K562 (cell line): Measurements from ENCODE around the gene SELENOM. TPM values are rescaled to one million over a fixed set of nuclear protein-coding genes. Genes with fewer than 3 reads are reported as not detected.

Experiments used
- ATAC-seq: fragments of 200-7000 bp; cut with Tn5 transposase; 3 replicates; pipeline ENCODE4 v1.9.1; 2020; ENCODE audit warnings: moderate library complexity
- BruUV-seq: library from RNA; stranded (reverse); fragments of 400-500 nt; replicated peaks from 2 replicates; lab custom pipeline; 2021; lab: Mats Ljungman, UMichigan
- CTCF ChIA-PET: fragments of 300-600 bp; formaldehyde crosslinking; extraction: SDS; loops from one replicate; lab custom pipeline; 2021; ENCODE audit warnings: low intra/inter-chr PET ratio; lab: Yijun Ruan, JAX
- POLR2A ChIA-PET: fragments of 300-600, 350-650 bp; sonication (Branson Sonifier 250); formaldehyde crosslinking; extraction: SDS; loops from one replicate; lab custom pipeline; 2021; ENCODE audit warnings: antibody characterized with exemption, inconsistent platforms; lab: Yijun Ruan, JAX
- DNase-seq, 4 experiments: peaks; one replicate each; pipeline versions ENCODE4 v3.0.0 to v3.0.0-alpha.2; 2011 to 2018; ENCODE audit warnings: low spot score in 3 of 4, mixed read lengths in 3 of 4; ENCODE audit errors: extremely low read depth in 1 of 4
- FAIRE-seq: peaks from 2 replicates; lab custom pipeline; 2011; peaks lifted over from hg19 to GRCh38; lab: Jason Lieb, UNC
- H2AFZ ChIP-seq: 2 replicates; pipeline ENCODE4 v1.6.0; 2011; ENCODE audit warnings: low read depth, low read length, control low read depth, inconsistent platforms
- H3K27ac ChIP-seq: fragments of 200-600 bp; 3 replicates; pipeline ENCODE4 v1.8.0; 2011; ENCODE audit warnings: low read depth, mild to moderate bottlenecking, control low read depth, inconsistent platforms, low read length, moderate library complexity, mixed read lengths; ENCODE audit errors: extremely low read depth
- H3K27me3 ChIP-seq, 2 experiments: fragments of 300-600 bp in 1 of 2; 2 replicates in 1 of 2; 3 replicates in 1 of 2; pipeline versions ENCODE4 v1.6.0 to v1.8.0; 2011; ENCODE audit warnings: inconsistent platforms in 2 of 2, low read length in 2 of 2, mild to moderate bottlenecking in 1 of 2, mixed read lengths in 1 of 2, moderate library complexity in 1 of 2; ENCODE audit not compliant: control insufficient read depth in 2 of 2, insufficient read depth in 2 of 2
- H3K36me3 ChIP-seq: fragments of 300-600 bp; 3 replicates; pipeline ENCODE4 v1.8.0; 2011; ENCODE audit warnings: mild to moderate bottlenecking, low read length, inconsistent platforms; ENCODE audit not compliant: control insufficient read depth, insufficient read depth
- H3K4me1 ChIP-seq, 2 experiments: fragments of 200-600 bp in 1 of 2; replicated peaks in 1 of 2; 2 replicates in 1 of 2; 3 replicates in 1 of 2; pipeline versions ENCODE4 v1.5.1 to v1.8.0; 2011; ENCODE audit warnings: inconsistent platforms in 2 of 2, low read length in 2 of 2, mild to moderate bottlenecking in 1 of 2, mixed read lengths in 1 of 2, moderate library complexity in 1 of 2; ENCODE audit not compliant: control insufficient read depth in 2 of 2, insufficient read depth in 2 of 2
- H3K4me2 ChIP-seq: 2 replicates; pipeline ENCODE4 v1.6.1; 2011; ENCODE audit warnings: low read length, control low read depth, inconsistent platforms, mixed read lengths; ENCODE audit not compliant: insufficient read depth
- H3K4me3 ChIP-seq: fragments of 200-600 bp; sonication (generic), shearing (Covaris generic); 2 replicates; pipeline ENCODE4 v1.5.1; 2016; ENCODE audit warnings: control low read depth, inconsistent platforms
- H3K79me2 ChIP-seq: fragments of 200-600 bp; 3 replicates; pipeline ENCODE4 v1.8.0; 2011; ENCODE audit warnings: low read length, inconsistent platforms; ENCODE audit not compliant: control insufficient read depth, insufficient read depth
- H3K9ac ChIP-seq, 2 experiments: 2 replicates each; pipeline versions ENCODE4 v1.6.0 to v1.6.1; 2011; ENCODE audit warnings: low read depth in 2 of 2, low read length in 2 of 2, control low read depth in 1 of 2, inconsistent platforms in 1 of 2, mild to moderate bottlenecking in 1 of 2, mixed read lengths in 1 of 2; ENCODE audit not compliant: insufficient read depth in 1 of 2
- H3K9me1 ChIP-seq: one replicate; pipeline ENCODE4 v1.6.0; 2011; ENCODE audit warnings: inconsistent platforms, mild to moderate bottlenecking, low read length, moderate library complexity; ENCODE audit not compliant: control insufficient read depth, insufficient read depth
- H3K9me3 ChIP-seq: replicated peaks from 2 replicates; pipeline ENCODE4 v1.5.1; 2011; ENCODE audit warnings: low read depth, low read length, inconsistent platforms; ENCODE audit not compliant: control insufficient read depth, insufficient read depth
- H4K20me1 ChIP-seq: replicated peaks from 2 replicates; pipeline ENCODE4 v1.6.1; 2011; ENCODE audit warnings: low read length, inconsistent platforms, mixed read lengths; ENCODE audit not compliant: control insufficient read depth, insufficient read depth
- ASH1L ChIP-seq: fragments of 450-650 bp; IDR thresholded peaks from 2 replicates; pipeline ENCODE4 v1.6.1; 2018; ENCODE audit warnings: borderline replicate concordance, mild to moderate bottlenecking, low read depth; ENCODE audit not compliant: partially characterized antibody
- BDP1 ChIP-seq: IDR thresholded peaks from 3 replicates; pipeline ENCODE4 v1.6.1; 2011; ENCODE audit not compliant: insufficient read length, insufficient read depth
- RNF2 ChIP-seq: sonication (generic); IDR thresholded peaks from 2 replicates; pipeline ENCODE4 v1.6.1; 2016
- TAF1 ChIP-seq: IDR thresholded peaks from 2 replicates; pipeline ENCODE4 v1.6.1; 2011; ENCODE audit warnings: mild to moderate bottlenecking, low read length, moderate library complexity; ENCODE audit not compliant: insufficient read depth, control insufficient read depth, severe bottlenecking; ENCODE audit errors: extremely low read depth
- ZBTB8A ChIP-seq: fragments of 450-650 bp; IDR thresholded peaks from 2 replicates; pipeline ENCODE4 v1.6.1; 2018; ENCODE audit warnings: mild to moderate bottlenecking, moderate library complexity; ENCODE audit not compliant: partially characterized antibody
- ZKSCAN1 ChIP-seq: fragments of 150-350 bp; IDR thresholded peaks from 2 replicates; pipeline ENCODE4 v1.6.1; 2016; ENCODE audit warnings: low read depth, low read length
- ZKSCAN3 ChIP-seq: fragments of 250-450 bp; sonication (Bioruptor Pico); IDR thresholded peaks from 2 replicates; pipeline ENCODE4 v1.4.0; 2020
- ZNF175 ChIP-seq: fragments of 200-800 bp; sonication (Bioruptor generic); IDR thresholded peaks from 2 replicates; pipeline ENCODE4 v1.6.1; 2016; ENCODE audit warnings: low read depth, mild to moderate bottlenecking, missing genetic modification characterization, missing compliant biosample characterization
- ZZZ3 ChIP-seq: fragments of 450-650 bp; IDR thresholded peaks from 2 replicates; pipeline ENCODE4 v1.6.1; 2016; ENCODE audit warnings: antibody characterized with exemption, mild to moderate bottlenecking, moderate library complexity
- WGBS: fragments of 100-300 bp; shearing (Covaris generic); methylation state at CpG from one replicate; pipeline ENCODE4 v1.1.6; 2016; ENCODE audit warnings: low coverage, mixed read lengths; ENCODE audit not compliant: insufficient coverage; ENCODE audit errors: missing lambda C conversion rate; 5-methylcytosine and 5-hydroxymethylcytosine counted together
- in situ Hi-C: fragments of 300-500 bp; cut with MboI; formaldehyde crosslinking; loops from 4 replicates; pipeline ENCODE4 v1.15.0; 2018; ENCODE audit warnings: inconsistent platforms, mixed read lengths
- intact Hi-C: fragments of 100-400 bp; cut with micrococcal nuclease; formaldehyde crosslinking; loops from 2 replicates; pipeline ENCODE4 v1.14.2; 2022
- polyA plus RNA-seq, 8 experiments: library from polyadenylated mRNA; depleted of rRNA in 4 of 8; stranded (reverse) in 5 of 8; unstranded in 3 of 8; fragments of >200 nt; fragmentation: Nextera tagmentation in 2 of 8; fragmentation: Illumina TruSeq in 1 of 8; extraction: Ambion mirVana in 2 of 8; extraction: Trizol in 1 of 8; gene quantifications; 2 replicates each; pipeline versions ENCODE4 v1.2.1 to v1.2.3, GENCODE V29; 2011 to 2014; ENCODE audit warnings: inconsistent platforms in 1 of 8, missing spikeins in 1 of 8
- total RNA-seq, 7 experiments: library from RNA; depleted of rRNA in 6 of 7; stranded (reverse); fragments of >200 nt in 6 of 7; fragmentation: Illumina TruSeq in 2 of 7; extraction: Trizol in 2 of 7; gene quantifications; 2 replicates each; pipeline versions ENCODE4 v1.2.1 to v1.2.3, GENCODE V29; 2011 to 2021; ENCODE audit warnings: low replicate concordance in 1 of 7
- TF ChIP-seq, protein P1 (sequence below): fragments of 250-450 bp; sonication (Bioruptor Pico); IDR thresholded peaks from 2 replicates; pipeline ENCODE4 v1.4.0; 2020; ENCODE audit warnings: mild to moderate bottlenecking
- TF ChIP-seq, protein P2 (sequence below): fragments of 250-450 bp; sonication (Bioruptor Pico); IDR thresholded peaks from 2 replicates; pipeline ENCODE4 v1.5.0; 2021; ENCODE audit warnings: mild to moderate bottlenecking, borderline replicate concordance
- TF ChIP-seq, protein P3 (sequence below): fragments of 250-450 bp; sonication (Bioruptor Pico); IDR thresholded peaks from 2 replicates; pipeline ENCODE4 v1.5.1; 2021; ENCODE audit warnings: mild to moderate bottlenecking

SELENOM gene
- total and polyA plus RNA-seq, 9 of the 15 experiments (the other 6 are each of a cell fraction or from before 2014, with no cell fraction given) = 1.2 to 10.6 (median 3.7) TPM

DNA sequence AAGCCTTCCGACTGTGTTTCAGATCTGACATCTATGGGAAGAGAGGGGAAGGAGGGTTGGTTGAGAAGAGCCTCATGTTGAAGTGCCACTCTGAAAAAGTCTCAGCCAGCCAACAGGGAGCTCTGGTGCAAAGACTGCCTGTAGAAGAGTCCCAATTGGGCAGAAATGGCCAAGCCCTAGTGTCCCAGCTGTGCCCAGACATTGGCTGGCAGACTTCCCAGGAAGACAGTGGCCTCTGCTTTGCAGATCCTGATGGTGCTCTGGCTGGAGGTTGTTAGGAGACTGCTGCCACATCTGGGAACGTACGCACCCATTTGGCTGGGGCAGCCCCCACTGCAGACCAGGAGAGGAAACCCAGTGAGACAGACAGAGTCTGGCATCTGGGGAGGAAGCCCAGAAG, 36.2 kb upstream of the SELENOM start (continued):
- TF ChIP-seq BDP1 (no peak), ZZZ3 (no peak), ZKSCAN1 (no peak)
- TF ChIP-seq, protein P1, sequence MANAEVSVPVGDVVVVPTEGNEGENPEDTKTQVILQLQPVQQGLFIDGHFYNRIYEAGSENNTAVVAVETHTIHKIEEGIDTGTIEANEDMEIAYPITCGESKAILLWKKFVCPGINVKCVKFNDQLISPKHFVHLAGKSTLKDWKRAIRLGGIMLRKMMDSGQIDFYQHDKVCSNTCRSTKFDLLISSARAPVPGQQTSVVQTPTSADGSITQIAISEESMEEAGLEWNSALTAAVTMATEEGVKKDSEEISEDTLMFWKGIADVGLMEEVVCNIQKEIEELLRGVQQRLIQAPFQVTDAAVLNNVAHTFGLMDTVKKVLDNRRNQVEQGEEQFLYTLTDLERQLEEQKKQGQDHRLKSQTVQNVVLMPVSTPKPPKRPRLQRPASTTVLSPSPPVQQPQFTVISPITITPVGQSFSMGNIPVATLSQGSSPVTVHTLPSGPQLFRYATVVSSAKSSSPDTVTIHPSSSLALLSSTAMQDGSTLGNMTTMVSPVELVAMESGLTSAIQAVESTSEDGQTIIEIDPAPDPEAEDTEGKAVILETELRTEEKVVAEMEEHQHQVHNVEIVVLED (CRISPR knock-in tag) = no peak

DNA sequence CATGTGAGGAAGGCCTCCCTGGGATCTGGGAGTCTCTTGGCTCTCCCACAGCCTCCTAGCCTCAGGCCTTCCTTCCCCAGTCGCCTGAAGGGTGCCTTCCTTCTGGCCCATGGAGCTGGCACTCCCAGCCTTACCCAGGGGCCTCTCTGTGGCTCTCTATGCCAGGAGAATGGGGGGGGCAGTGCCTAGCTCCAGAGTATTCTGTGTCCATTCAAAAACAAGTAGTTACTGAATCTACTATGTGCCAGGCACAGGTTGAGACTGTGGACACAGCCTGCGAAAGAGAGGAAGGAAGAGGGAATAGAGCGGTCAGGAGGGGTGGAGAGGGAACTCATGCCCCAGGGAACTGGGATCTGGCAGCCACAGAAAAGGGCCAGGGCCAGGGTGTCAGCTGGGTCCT, 35.7 kb upstream of the SELENOM start:
- H3K27me3 ChIP-seq = no peaks in the 10 kb centered on the region; a peak in 1 of 5 replicates
- no peaks in the 10 kb centered on the region for H3K9me1 ChIP-seq
- ChIA-PET CTCF (no interaction called here), POLR2A (interaction anchor here (0.6 kb wide), 1 partner anchor 19 kb away, joined by 3 read pairs; no protein-coding TSS in a partner anchor)
- ATAC-seq (no peak), DNase-seq (no peak), FAIRE-seq (no peak)
- no peak overlapping the region for H2AFZ ChIP-seq
- H3K9ac ChIP-seq = no peak overlapping the region
- no peaks in the 10 kb centered on the region for H3K79me2 ChIP-seq
- no CpG with 5 or more reads among the region's 3 CpGs for WGBS
- H3K4me1 ChIP-seq = peaks cover 0 to 13% of the 10 kb centered on the region in 2 experiments; a peak in 3 of 5 replicates
- BruUV-seq = no TSS peak
- no peaks in the 10 kb centered on the region for H4K20me1 ChIP-seq
- no peaks in the 10 kb centered on the region for H3K9me3 ChIP-seq
- no peak overlapping the region for H3K4me3 ChIP-seq
- in situ Hi-C loops = loop anchor here (5.0 kb wide), 1 partner anchor 41 kb away; no protein-coding TSS in a partner anchor
- intact Hi-C loops = no loop called here
- no peak overlapping the region for H3K27ac ChIP-seq
- no peaks in the 10 kb centered on the region for H3K36me3 ChIP-seq
- no peak overlapping the region for H3K4me2 ChIP-seq
- no peak for TF ChIP-seq ASH1L
- TF ChIP-seq RNF2 = no peak
- TF ChIP-seq ZNF175 (CRISPR knock-in tag) = no peak
- no peak for TF ChIP-seq ZKSCAN3 (CRISPR knock-in tag)
- no peak for TF ChIP-seq ZBTB8A
- TF ChIP-seq, protein P2, sequence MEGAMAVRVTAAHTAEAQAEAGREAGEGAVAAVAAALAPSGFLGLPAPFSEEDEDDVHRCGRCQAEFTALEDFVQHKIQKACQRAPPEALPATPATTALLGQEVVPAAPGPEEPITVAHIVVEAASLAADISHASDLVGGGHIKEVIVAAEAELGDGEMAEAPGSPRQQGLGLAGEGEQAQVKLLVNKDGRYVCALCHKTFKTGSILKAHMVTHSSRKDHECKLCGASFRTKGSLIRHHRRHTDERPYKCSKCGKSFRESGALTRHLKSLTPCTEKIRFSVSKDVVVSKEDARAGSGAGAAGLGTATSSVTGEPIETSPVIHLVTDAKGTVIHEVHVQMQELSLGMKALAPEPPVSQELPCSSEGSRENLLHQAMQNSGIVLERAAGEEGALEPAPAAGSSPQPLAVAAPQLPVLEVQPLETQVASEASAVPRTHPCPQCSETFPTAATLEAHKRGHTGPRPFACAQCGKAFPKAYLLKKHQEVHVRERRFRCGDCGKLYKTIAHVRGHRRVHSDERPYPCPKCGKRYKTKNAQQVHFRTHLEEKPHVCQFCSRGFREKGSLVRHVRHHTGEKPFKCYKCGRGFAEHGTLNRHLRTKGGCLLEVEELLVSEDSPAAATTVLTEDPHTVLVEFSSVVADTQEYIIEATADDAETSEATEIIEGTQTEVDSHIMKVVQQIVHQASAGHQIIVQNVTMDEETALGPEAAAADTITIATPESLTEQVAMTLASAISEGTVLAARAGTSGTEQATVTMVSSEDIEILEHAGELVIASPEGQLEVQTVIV (CRISPR knock-in tag) = no peak
- no peak for TF ChIP-seq TAF1
- TF ChIP-seq, protein P3, sequence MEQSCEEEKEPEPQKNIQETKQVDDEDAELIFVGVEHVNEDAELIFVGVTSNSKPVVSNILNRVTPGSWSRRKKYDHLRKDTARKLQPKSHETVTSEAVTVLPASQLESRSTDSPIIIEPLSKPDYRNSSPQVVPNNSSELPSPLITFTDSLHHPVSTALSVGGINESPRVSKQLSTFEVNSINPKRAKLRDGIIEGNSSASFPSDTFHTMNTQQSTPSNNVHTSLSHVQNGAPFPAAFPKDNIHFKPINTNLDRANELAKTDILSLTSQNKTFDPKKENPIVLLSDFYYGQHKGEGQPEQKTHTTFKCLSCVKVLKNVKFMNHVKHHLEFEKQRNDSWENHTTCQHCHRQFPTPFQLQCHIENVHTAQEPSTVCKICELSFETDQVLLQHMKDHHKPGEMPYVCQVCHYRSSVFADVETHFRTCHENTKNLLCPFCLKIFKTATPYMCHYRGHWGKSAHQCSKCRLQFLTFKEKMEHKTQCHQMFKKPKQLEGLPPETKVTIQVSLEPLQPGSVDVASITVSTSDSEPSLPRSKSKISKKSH (CRISPR knock-in tag) = no peak
